HG02642 (cell line): ENCODE results near the gene MORN1.
"Not testable (repeated sequence)": the region's sequence is repeated elsewhere in the genome, so short reads cannot be mapped to it uniquely, and the experiment has no call there.

Source experiments
- ATAC-seq: cut with Tn5 transposase; IDR thresholded peaks from one replicate; pipeline ENCODE4 v1.9.1; 2021; ENCODE audit warnings: mild to moderate bottlenecking; ENCODE audit not compliant: unreplicated experiment, poor library complexity

Gene MORN1

GRCh38 chr1:2391041-2391930, at the start of gene MORN1, which contains the start of gene RER1:
Gene MORN1, minus strand, starts transcription at chr1:2391554. Its CDS starts 21 bp downstream, at chr1:2391533.
Gene RER1, plus strand, starts transcription at chr1:2391841. Its CDS starts 3,950 bp downstream, at chr1:2395791.
- peak; percentile 91 for ATAC-seq

DNA sequence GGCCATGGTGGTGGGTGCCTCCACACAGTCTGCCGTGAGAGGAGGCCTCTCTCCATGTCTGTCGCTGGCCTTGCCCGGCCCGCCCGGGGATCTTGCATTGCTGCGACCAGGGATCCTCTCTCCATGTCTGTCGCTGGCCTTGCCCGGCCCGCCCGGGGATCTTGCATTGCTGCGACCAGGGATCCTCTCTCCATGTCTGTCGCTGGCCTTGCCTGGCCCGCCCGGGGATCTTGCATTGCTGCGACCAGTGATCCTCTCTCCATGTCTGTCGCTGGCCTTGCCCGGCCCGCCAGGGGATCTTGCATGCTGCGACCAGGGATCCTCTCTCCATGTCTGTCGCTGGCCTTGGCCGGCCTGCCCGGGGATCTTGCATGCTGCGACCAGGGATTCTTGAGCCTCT, 49.0 kb upstream of the MORN1 start:
- not testable (repeated sequence) for ATAC-seq

DNA sequence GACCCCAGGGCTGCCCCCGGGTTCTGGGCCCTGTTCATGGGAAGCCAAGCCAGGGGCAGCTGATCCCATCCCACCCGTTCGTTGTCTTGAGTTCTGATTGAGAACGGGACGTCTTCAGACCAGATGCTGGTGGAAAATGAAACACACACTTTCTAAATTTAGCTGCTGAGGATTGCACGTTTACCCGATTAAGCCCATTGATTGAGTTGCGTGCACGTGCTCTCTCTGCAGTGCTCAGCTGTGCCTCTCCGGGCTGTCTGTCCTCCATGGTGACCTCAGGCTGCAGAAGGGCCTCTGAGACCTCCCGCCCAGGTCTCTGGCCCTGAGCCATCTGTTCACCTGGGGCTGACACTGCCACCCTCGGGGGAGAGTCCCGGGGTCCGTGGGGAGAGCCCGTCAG, 48.0 kb upstream of the MORN1 start:
- ATAC-seq: no peak

GRCh38 chr1:2438641-2439040, 47.3 kb upstream of the MORN1 start:
- no peak for ATAC-seq

DNA sequence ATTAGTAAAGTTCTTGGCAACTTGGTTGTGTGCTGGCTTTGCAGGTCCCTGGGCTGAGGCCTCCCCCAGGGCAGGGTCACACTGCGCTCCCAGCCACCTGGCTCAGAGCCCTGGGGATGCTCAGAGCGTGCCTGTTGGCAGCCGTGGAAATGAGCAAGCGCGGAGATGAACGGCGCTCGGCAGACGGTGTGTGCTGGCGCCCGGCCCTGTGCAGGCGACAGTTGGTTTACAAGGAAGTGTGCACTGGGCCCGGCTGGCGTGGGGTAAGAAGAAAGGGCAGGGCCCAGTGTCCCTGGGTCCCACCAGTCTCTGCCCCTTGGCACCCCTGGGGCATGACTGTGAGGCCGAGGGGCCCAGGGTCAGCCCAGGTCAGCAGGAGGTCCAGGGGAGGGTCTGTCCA, 46.7 kb upstream of the MORN1 start:
- no peak for ATAC-seq

- ATAC-seq: no peak
Measured at GRCh38 chr1:2437617-2438016, 46.3 kb upstream of the MORN1 start.

DNA sequence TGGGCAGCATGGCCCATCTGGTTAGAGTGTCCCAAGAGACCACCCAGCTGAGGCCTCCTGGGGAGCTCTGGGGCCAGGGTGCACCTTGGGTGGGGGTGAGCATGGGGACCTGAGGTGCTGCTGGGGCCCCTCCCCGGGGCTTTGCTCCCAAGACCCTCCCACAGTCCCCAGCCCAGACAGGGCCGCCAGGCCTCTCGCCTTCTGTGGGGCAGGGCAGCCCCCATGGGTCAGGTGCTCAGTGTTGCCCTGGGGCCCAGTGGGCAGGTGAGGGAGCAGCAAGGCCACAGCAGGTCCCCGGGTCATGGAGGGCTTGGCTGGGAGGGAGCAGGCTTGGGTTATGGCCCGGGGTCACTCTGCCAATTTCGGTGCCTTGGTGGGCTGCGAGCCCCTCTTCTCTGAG, 45.5 kb upstream of the MORN1 start:
- ATAC-seq: no peak

DNA sequence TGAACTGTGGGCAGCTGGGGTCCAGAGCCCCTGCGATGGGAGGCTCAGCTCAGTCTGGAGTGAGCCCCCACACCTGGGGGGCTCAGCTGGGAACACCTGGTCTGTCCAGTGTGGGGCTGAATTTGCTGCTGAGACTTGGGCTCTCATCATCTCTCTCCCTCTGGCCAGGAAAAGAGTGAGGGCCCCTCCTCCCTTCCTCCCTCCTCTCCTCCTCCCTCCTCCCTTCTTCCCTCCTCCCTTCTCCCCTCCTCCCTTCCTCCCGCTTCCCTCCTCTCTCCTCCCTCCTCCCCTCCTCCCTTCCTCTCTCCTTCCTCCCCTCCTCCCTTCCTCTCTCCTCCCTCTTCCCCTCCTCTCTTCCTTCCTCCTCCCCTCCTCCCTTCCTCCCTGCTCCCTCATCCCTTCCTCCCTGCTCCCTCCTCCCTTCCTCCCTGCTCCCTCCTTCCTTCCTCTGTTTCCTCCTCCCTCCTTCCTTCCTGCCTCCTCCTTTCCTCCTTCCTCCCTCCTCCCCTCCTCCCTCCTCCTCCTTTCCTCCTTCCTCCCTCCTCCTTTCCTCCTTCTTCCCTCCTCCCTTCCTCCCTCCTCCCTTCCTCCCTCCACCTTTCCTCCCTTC, 44.5 kb upstream of the MORN1 start:
- ATAC-seq: no peak

DNA sequence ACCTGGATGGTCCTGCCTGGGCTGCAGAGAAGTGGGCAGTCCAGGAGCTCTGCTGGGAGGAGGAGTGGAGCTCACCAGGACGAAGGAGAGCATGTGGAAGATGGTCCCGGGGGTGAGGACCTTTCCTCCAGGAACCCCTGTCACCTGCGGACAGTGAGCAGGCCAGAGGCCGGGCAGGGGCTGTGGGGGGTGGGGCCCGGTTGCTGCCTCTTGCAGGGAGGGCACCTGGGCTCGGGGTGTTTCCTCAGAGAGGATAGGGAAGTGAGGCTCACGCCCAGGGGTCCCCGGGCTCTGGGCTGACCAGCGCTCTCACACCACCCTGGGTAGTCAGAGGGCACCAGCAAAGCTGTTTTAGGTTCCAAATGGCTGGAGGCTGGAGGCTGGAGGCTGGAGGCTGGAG, 43.7 kb upstream of the MORN1 start:
- ATAC-seq: no peak

GRCh38 chr1:2433936-2434655, 42.7 kb upstream of the MORN1 start:
- ATAC-seq: no peak

DNA sequence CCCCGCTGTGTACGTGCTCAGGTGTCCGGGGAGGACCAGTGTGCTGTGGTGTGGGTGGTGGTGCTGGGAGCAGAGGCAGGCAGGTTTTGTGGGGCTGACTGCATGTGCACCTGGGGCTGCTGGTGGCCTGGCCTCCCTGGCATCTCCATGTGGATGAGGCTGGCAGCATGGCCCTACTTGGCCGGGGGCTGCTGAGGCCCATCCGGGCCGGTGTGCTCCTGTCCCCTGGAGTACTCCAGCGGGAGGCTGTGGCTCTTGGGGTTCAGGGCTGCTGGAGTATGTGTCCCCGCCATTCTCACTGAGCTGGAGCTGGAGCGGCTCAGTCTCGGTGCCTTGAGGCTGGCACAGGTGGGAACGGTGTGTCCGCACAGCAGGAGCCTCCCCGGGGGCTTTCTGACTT, 41.8 kb upstream of the MORN1 start:
- no peak for ATAC-seq

- ATAC-seq: no peak
Measured at GRCh38 chr1:2432441-2432844, 41.1 kb upstream of the MORN1 start.

GRCh38 chr1:2431518-2431917, 40.2 kb upstream of the MORN1 start:
- ATAC-seq: no peak

- ATAC-seq: no peak
Measured at GRCh38 chr1:2431103-2431502, 39.7 kb upstream of the MORN1 start.

DNA sequence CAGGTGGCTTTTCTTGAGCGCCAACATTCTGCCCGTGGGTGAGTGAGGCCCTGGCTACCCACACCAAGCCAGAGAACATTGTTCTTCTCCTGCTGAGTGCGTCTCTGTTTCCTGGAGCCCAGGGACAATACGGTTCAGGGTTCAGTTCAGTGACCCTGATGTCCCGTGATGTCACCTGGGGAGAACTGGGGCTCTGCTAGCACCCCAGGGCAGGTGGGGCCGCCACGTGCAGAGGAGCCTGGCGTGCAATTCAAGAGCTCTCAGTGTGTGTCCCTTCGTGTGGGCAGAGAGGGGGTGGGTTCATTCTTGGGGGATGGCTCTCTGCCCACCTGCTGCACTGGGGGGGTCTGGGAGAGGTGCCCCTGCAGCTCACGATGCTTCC, 39.2 kb upstream of the MORN1 start:
- no peak for ATAC-seq

DNA sequence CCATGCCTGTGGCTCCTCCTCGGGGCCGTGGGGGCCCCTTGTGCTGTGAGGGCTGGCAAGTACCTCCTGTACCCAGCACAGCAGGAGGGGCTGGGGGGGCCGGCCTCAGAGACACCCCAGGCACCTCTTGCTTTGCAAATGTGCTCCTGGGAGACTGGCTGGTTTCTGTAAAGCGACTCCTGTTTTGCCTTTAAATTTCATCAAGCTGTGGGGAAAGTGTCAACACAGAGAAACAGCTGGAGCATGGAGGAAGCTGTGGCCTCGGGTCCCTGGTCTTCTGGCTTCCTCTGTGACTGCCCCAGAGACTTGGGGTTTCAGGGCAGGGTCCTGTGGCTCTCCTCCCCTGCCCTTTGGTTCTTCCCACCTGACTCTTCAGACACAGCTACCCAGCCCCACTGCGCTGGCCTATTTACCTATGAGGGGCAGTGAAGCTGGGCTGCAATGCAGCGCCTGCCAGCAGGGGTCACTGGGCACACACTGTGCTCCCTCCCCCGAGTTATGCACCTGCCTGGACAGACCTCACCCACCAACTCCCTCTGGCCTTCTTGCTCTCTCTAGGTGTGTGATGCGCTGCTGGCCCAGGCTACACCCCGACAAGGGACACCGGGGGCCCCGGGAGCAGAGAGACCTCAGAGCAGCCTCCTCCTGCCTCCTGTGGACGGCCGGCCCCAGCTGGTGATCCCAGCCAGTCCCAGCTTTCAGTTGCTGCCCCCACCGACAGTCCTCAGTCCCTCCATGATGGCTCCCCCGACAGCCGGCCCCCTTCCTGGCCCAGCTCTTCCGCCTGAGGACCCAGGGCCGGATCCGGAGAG, 38.6 kb upstream of the MORN1 start:
- ATAC-seq: no peak

DNA sequence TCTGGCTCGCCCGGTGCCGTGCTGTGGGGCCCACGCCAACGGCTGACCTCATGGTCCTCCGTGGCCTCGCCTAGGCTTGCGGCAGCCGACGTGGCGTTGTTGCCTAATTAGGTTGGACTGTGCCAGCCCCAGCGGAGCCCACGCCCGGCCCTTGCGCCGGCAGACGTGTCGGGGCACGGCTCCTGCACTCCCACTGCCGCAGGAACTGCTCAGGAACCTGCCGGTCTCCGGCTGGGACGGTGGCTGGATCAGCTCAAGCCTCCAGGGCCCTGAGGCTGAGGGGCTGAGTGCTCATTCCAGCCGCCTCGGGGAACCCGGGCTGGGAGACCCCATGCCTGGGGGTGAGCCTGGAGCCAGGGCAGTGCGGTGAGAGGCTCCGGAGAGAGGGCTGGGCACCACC, 37.1 kb upstream of the MORN1 start:
- no peak for ATAC-seq

GRCh38 chr1:2427976-2428375, 36.6 kb upstream of the MORN1 start:
- no peak for ATAC-seq

DNA sequence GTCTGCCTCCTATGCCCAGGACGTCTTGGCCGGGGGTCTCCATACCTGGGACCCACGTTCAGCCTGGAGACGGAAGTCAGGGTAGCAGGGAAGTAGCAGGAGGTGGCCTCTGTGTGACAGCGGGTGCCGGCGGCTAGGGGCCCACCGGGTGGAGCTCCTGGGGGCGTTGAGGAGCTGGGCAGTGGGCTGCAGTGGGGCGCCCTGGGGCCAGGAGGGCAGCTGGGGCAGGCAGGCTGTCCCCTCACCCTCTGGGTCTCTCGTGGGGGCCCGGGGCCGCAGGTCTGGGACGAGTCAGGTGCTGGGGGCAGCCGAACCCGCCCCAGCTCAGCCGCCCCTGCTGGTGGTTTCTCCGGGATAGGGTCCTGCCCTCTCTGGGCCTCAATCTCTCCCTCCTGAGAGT, 35.7 kb upstream of the MORN1 start:
- no peak for ATAC-seq

DNA sequence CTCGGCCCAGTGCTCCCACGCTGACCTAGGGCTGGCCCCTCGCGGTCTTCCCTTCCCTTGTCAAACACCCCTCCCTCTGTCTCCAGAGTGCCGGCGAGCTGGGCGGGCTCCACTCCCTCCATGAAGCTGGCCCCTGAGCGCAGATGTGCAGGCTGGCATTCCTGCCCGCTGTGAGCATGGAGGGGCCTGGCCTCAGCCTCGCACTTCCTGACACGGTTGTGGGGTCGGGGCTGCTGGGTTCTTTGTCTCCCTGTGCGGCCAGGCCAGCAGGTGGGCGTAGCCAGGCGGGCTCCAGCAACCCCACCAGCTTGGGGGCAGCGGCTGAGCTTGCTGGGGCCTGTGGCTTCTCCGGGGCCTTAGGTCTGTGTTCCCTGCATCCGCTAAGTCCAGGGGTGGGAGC, 35.2 kb upstream of the MORN1 start:
- ATAC-seq: no peak
